ENCODE results near the gene LCN1. TPM values are rescaled to one million over a fixed set of nuclear protein-coding genes. Genes with fewer than 3 reads are reported as not detected.

LCN1 gene
- polyA plus RNA-seq, 3 donors: not detected

DNA sequence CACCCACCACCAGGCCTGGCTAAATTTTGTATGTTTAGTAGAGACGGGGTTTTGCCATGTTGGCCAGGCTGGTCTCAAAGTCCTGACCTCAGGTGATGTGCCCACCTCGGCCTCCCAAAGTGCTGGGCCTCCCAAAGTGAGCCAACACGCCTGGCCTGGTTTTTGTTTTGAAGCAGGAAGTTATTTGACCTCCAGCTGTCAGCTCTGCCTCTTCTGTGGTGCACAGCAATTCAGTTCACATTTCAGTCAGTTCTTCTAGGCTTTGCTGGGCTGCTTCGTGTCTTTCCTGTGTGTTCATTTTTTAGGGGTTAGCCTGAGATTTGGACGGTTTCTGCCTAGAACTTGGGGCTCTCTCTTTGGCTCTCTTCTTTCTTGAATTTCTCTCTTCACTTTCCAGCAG is 8.9 kb downstream of the LCN1 start:
- H3K27me3 Mint-ChIP-seq (ENCODE audit: low read depth in 3 of 3): peaks cover 3 to 21% (median 11%) of the 10 kb centered on the region in 3 donors
- Histone ChIP-seq H3K9me3 (replicated peaks in 1 of 2; ENCODE audit: control insufficient read depth in 1 of 2, insufficient read depth in 1 of 2, low read length in 2 of 2) (no peaks in the 10 kb centered on the region), H4K20me1 (ENCODE audit: insufficient read depth, low read length) (no peaks in the 10 kb centered on the region), H3K36me3 (replicated peaks in 1 of 2; ENCODE audit: control insufficient read depth in 1 of 2, insufficient read depth in 2 of 2, low read length in 2 of 2) (no peaks in the 10 kb centered on the region), H3K27me3 (ENCODE audit: control insufficient read depth in 2 of 2, insufficient read depth in 2 of 2, low read length in 2 of 2) (peaks cover 0 to 3% of the 10 kb centered on the region in 2 donors), H3K9ac (ENCODE audit: insufficient read depth, low read length, poor library complexity, severe bottlenecking) (no peak overlapping the region), H3K4me1 (ENCODE audit: control insufficient read depth in 1 of 2, insufficient read depth in 2 of 2, low read length in 2 of 2) (no peaks in the 10 kb centered on the region), H2AFZ (ENCODE audit: insufficient read depth, low read depth, low read length, poor library complexity, severe bottlenecking) (no peak overlapping the region), H3K4me2 (replicated peaks; ENCODE audit: extremely low read depth, low read length, poor library complexity, severe bottlenecking) (no peak overlapping the region), H3K79me2 (ENCODE audit: insufficient read depth, low read length) (no peaks in the 10 kb centered on the region), H3K4me3 (replicated peaks in 1 of 3; ENCODE audit: low read depth in 2 of 3, low read length in 3 of 3) (no peak overlapping the region), H3K27ac (ENCODE audit: low read depth in 1 of 2, low read length in 2 of 2) (no peak overlapping the region)
- WGBS (ENCODE audit: insufficient coverage): 74% methylated on average over 3 of the region's 5 CpGs
- no peaks in the 10 kb centered on the region for H3K4me1 Mint-ChIP-seq
- no peak overlapping the region for H3K4me3 Mint-ChIP-seq
- peaks cover 0 to 8% (median 2%) of the 10 kb centered on the region in 7 donors for H3K9me3 Mint-ChIP-seq
- intact Hi-C loops (cut with micrococcal nuclease): no loop called here
- H3K27ac Mint-ChIP-seq: no peak overlapping the region
- H3K36me3 Mint-ChIP-seq: no peaks in the 10 kb centered on the region
- DNase-seq: no peak
- TF ChIP-seq, protein P1, sequence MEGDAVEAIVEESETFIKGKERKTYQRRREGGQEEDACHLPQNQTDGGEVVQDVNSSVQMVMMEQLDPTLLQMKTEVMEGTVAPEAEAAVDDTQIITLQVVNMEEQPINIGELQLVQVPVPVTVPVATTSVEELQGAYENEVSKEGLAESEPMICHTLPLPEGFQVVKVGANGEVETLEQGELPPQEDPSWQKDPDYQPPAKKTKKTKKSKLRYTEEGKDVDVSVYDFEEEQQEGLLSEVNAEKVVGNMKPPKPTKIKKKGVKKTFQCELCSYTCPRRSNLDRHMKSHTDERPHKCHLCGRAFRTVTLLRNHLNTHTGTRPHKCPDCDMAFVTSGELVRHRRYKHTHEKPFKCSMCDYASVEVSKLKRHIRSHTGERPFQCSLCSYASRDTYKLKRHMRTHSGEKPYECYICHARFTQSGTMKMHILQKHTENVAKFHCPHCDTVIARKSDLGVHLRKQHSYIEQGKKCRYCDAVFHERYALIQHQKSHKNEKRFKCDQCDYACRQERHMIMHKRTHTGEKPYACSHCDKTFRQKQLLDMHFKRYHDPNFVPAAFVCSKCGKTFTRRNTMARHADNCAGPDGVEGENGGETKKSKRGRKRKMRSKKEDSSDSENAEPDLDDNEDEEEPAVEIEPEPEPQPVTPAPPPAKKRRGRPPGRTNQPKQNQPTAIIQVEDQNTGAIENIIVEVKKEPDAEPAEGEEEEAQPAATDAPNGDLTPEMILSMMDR (IDR thresholded peaks at IDR 0.05): no peak

GRCh38 chr9:135531096-135531495 is 9.9 kb downstream of the LCN1 start:
- peaks cover 3 to 21% (median 8%) of the 10 kb centered on the region in 3 donors for H3K27me3 Mint-ChIP-seq (ENCODE audit: low read depth in 3 of 3)
- WGBS (ENCODE audit: insufficient coverage): 91% methylated on average over 10 of the region's 10 CpGs
- no peak overlapping the region for H2AFZ ChIP-seq (ENCODE audit: insufficient read depth, low read depth, low read length, poor library complexity, severe bottlenecking)

More at GRCh38 chr9:135531096-135531495, 9.9 kb downstream of the LCN1 start:
- intact Hi-C loops (cut with micrococcal nuclease): no loop called here
- H3K9ac ChIP-seq (ENCODE audit: insufficient read depth, low read length, poor library complexity, severe bottlenecking): no peak overlapping the region
- no peaks in the 10 kb centered on the region for H4K20me1 ChIP-seq (ENCODE audit: insufficient read depth, low read length)
- no peaks in the 10 kb centered on the region for H3K4me1 ChIP-seq (ENCODE audit: control insufficient read depth in 1 of 2, insufficient read depth in 2 of 2, low read length in 2 of 2)
- Mint-ChIP-seq H3K9me3 (peaks cover 0 to 8% (median 2%) of the 10 kb centered on the region in 7 donors), H3K4me1 (no peaks in the 10 kb centered on the region), H3K27ac (no peak overlapping the region), H3K4me3 (no peak overlapping the region), H3K36me3 (no peaks in the 10 kb centered on the region)
- no peak for DNase-seq
- H3K9me3 ChIP-seq (replicated peaks in 1 of 2; ENCODE audit: control insufficient read depth in 1 of 2, insufficient read depth in 1 of 2, low read length in 2 of 2): no peaks in the 10 kb centered on the region
- no peak overlapping the region for H3K27ac ChIP-seq (ENCODE audit: low read depth in 1 of 2, low read length in 2 of 2)
- H3K79me2 ChIP-seq (ENCODE audit: insufficient read depth, low read length): no peaks in the 10 kb centered on the region
- TF ChIP-seq, protein P1 (IDR thresholded peaks at IDR 0.05): no peak
- H3K4me2 ChIP-seq (replicated peaks; ENCODE audit: extremely low read depth, low read length, poor library complexity, severe bottlenecking): no peak overlapping the region
- no peak overlapping the region for H3K4me3 ChIP-seq (replicated peaks in 1 of 3; ENCODE audit: low read depth in 2 of 3, low read length in 3 of 3)
- no peaks in the 10 kb centered on the region for H3K36me3 ChIP-seq (replicated peaks in 1 of 2; ENCODE audit: control insufficient read depth in 1 of 2, insufficient read depth in 2 of 2, low read length in 2 of 2)
- H3K27me3 ChIP-seq (ENCODE audit: control insufficient read depth in 2 of 2, insufficient read depth in 2 of 2, low read length in 2 of 2): peaks cover 0 to 3% of the 10 kb centered on the region in 2 donors

Measured in CD14-positive monocyte (primary cell).